ENCODE data around the gene ABCD2. TPM values are rescaled to one million over a fixed set of nuclear protein-coding genes. Genes with fewer than 3 reads are reported as not detected.
"Not testable (repeated sequence)": the region's sequence is repeated elsewhere in the genome, so short reads cannot be mapped to it uniquely, and the experiment has no call there.

ABCD2 gene
- total RNA-seq, result 1 to 10 TPM; 2.8 to 3.0 TPM

DNA sequence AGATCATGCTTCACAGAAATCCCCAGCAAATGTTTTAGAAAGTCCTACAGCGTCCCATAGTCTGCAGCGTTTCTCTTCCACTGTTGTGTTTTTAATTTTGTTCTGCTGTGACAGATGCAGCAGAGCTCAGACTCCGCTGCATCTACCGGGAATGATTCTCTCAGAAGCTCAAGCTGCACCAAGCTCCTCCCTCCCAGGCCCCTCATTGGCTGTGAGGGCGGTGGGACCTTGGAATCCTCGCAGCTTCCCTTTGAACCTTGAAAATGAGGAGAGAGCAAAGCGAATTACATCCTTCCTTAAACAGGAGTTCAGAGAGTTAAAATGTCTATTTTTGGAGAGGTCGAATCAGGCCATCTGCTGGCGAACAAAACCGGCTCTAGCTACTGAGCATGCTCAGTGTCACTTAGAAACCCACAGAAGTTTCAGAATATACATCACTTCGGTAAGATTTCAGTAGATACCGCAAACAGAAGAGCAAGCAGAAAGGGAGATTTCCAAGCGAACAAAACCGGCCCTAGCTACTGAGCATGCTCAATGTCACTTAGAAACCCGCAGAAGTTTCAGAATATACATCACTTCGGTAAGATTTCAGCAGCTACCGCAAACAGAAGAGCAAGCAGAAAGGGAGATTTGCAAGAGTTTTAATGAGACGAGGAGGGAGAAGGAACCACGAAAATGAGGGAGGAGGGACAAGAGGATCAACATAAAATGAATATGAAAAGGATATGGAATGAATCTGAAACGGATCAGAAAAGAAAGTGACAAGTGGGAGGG is at the start of gene ABCD2:
Gene ABCD2 (minus strand): TSS at position 144 of the 774 bp plus-strand sequence. CDS start 188 bp downstream, outside the sequence.
- ChIA-PET POLR2A (interaction anchor here (0.7 to 1.8 kb wide), 5 partner anchors 9 to 177 kb away, joined by 3 to 7 read pairs (median 5); partner anchors contain the start of gene KIF21A), CTCF (interaction anchor here (0.6 to 2.4 kb wide), 4 partner anchors 8 to 103 kb away, joined by 3 to 8 read pairs (median 4); no protein-coding TSS in a partner anchor)

DNA sequence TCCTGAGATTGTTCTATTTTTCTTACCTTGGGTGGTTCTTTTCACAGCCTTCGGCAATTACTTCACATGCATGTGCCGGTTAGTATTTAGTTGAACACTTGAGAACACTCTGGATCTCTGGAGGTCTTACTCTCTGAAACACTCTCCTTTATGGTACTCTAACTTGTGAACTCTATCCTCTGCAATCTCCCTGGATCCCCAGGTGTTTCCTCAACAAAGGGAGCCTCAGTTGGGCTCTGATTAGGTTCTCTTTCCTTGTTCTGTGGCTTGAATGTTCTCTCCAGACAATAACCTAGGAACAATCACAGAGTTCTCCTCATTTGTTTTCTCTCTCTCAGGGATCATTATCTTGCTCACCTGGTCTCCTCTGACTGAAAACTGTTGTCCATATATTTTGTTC is 40.5 kb upstream of the ABCD2 start:
- CTCF ChIA-PET, result no interaction called here
- POLR2A ChIA-PET, result no interaction called here

DNA sequence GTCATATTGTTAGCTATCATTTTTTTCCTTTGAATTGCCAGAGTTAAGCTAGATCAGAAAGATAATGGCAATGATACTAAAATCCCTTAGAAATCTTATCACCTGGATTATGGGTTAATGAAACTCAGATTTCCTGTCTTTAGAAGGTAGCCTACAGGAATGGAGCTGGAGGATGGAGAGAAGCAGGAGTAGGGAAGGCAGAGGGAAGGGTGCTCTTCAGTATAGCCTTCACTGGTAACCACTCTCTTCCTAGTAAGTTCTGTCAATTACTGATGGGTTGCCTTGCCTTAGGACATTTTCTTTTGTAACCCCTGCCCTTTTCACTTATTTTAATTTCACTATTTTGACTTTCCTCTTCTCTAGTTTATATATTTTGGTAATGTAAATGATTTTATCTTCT is 27.8 kb upstream of the ABCD2 start:
- ChIA-PET POLR2A (no interaction called here), CTCF (no interaction called here)

DNA sequence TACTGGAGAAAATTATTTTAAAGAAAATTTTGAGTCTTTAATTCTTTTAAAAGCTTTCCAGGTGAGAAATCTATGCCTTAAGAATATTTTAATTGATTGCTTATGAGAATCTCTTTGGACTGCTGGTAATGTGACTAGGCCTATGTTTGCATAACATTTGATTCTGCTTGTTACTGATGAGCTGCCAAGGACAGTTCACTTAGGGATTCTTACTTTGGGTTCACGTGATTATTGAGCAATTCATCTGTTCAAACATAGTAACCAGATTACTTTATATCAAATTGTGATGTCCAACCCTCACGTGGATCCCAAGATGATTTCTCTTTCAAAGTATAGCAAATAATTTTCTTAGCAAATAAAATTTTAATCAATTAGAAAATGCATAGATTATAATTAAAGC is 27.4 kb upstream of the ABCD2 start:
- CTCF ChIA-PET, result no interaction called here
- POLR2A ChIA-PET, result no interaction called here

DNA sequence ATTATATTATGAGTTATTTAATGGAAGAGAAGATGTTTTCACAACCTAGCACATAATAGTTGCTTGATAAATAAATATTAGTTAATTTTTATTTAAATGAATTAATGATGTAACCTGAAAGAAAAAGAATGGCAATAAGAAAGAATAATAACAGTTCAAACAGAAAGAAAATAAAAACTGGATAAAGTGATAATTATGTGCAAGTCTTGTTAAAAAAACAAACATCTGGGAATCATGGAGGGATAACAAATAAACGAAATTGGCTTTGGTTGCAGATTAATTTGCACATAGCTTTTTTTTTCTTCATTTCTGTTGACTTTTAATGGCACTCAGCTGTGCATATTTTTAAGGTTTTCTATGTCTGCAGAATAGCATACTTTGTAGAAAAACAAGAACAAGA is 23.4 kb upstream of the ABCD2 start:
- ChIA-PET CTCF (no interaction called here), POLR2A (no interaction called here)

DNA sequence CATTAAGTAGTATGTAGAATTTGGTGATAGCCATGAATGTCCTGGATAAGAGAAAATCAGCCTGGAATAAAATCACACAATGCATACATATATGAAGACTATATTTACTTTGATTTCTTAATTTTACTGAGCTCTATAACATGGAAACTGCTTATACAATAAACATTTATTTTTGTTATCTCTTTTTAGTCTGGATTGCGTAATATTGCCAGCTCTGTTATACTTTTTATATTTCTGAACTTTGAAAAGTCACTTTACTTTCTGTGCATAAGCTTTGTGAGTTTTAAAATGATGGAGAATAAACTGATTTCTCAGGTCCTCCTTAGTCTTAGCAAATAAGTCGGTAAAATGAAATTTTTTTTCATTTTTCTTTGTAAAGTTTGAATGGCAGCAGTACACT is 19.2 kb upstream of the ABCD2 start:
- CTCF ChIA-PET, result no interaction called here
- POLR2A ChIA-PET, result no interaction called here

DNA sequence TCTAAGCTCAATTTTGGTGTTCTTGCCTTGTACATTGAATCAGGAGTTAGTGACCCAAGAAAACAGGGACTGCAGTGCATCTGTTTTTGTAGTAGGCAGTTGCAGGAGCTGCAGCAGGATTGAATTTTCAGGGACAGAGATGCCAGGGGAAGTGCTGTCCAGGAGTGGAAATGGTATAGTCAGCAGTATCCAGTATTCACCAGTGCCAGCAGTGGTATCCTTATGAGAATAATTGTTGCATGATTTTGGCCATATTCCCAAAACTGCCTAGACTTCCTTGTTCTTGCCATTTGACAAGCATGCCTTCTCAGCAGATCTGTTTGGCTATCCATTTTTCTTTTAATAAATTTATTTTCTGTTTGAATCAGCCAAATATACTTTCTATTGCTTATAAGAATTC is 18.6 kb upstream of the ABCD2 start:
- ChIA-PET POLR2A (no interaction called here), CTCF (no interaction called here)

DNA sequence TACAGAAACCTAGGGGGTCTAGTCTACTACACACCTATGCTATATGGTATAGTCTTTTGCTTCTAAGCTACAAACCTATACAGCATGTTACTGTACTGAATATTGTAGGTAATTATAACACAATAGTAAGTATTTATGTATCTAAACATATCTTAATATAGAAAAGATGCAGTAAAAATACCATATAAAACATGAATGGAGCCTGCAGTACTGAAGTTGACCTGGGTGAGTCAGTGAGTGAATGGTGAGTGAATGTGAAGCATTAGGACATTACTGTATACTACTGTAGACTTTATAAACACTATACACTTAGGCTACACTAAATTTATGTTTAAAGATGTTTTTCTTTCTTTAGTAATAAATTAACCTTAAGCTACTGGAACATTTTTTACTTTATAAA is 13.1 kb upstream of the ABCD2 start:
- ChIA-PET CTCF (no interaction called here), POLR2A (no interaction called here)

DNA sequence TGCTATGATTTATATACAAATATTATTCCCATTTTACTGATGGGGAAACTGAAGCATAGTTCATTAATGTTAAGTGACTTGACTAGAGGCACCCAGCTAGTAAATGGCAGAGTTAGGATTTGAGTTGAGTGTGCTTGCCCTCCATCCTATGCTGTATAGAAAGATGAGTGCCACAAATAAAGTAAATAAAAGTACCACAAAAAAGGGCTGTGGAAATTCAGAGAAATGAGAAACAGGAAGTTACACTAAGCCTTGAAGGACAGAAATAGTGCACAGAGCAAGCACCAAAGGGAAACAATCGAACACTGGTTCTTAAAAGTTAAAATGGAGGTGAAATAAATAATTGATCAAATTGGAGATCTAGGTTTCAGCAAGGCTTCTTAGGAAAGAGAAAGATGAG is 9.2 kb upstream of the ABCD2 start:
- CTCF ChIA-PET, result no interaction called here
- POLR2A ChIA-PET, result interaction anchor here (1.9 kb wide), 1 partner anchor 9 kb away, joined by 7 read pairs; the partner anchor contains the start of gene ABCD2

DNA sequence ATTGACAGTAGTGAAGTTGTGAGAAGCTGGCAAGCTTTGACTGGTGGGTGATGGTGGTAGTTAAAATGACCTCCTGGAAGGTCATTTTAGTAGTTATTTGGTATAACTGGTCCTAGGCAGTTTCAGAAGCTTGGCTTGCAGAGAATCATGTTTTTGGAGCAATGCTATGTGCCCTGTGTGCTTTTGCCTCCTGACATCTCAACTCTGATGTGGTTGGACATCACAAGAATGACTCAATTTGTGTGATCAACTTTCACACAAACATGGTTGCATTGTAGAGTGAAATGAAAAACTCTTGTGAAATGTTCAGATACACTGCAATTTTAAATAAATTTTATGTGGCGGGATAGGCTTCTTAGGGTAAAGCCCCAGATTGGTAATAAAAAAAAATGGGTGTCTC is 8.3 kb upstream of the ABCD2 start:
- POLR2A ChIA-PET, result interaction anchor here (1.9 kb wide), 1 partner anchor 8 kb away, joined by 7 read pairs; the partner anchor contains the start of gene ABCD2
- CTCF ChIA-PET, result interaction anchor here (0.8 kb wide), 1 partner anchor 310 kb away, joined by 4 read pairs; no protein-coding TSS in a partner anchor

DNA sequence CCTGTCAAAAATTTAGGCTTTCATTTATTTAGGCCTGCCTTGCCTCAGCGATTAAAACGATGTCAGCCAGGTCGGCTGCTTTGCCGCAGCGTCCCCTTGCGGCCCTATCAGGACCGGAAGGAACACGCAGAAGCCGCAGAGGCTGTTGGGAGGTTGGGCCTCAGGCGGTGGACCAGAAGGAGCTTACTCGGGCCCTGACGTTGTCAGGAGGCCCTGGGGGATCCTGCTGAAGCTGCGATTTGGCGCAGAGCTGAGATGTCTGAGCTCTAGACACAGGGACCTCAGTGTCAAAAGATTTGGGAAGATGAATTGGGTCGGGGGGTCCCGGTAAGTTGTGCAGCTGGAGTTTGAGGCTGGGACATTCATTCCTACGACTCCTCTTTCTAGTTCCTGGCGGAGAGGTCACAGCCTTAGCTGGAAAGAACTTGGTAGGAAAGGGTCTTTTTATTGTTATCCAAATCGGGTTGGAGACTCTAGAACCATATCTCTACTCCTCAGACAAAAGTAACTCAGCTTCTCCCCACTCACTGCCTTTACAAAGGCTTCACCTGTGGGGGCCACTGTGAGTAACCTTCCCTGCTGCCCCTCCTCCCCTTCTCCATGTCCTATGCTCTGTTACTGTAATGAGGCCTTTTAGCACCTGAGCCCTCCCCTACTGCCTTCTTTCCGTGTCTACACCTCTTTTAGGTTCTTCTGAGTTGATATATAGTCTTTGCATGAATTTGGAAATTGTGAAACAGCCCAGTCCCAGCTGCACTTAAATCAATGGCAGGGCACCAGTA is 6.6 kb upstream of the ABCD2 start:
- POLR2A ChIA-PET, result no interaction called here
- CTCF ChIA-PET, result no interaction called here

DNA sequence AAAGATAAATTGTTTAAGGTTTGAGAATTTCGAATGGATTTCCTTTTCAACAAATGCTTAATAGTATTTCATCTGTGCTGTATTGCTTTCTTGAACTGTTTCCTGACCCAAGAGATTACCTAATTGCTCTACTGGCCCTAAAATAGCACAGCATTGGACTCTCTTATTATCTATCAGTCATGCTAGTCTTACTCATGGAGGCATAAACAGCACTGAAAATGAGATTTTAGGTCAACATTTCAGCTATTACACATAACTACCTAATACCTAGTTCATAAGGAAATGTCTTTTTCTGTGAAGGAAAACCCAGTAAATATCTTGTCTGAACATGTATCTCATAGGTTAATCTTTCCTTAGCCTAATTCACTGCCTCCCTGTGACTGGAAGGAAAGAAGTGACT is 4.3 kb upstream of the ABCD2 start:
- ChIA-PET CTCF (no interaction called here), POLR2A (no interaction called here)

DNA sequence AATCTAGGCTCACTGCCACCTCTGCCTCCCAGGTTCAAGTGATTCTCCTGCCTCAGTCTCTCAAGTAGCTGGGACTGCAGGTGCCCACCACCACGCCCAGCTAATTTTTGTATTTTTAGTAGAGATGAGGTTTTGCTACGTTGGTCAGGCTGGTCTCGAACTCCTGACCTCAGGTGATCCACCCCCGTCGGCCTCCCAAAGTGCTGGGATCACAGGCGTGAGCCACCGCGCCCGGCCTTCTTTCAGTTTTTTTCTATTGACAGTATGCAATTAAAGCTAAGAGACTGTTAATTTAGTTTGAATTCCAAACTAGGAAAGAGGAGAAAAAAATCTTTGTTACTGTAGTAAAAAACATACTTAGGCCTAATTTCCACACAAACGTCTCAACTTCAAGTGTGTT is 3.6 kb upstream of the ABCD2 start:
- CTCF ChIA-PET, POLR2A ChIA-PET: not testable (repeated sequence)

DNA sequence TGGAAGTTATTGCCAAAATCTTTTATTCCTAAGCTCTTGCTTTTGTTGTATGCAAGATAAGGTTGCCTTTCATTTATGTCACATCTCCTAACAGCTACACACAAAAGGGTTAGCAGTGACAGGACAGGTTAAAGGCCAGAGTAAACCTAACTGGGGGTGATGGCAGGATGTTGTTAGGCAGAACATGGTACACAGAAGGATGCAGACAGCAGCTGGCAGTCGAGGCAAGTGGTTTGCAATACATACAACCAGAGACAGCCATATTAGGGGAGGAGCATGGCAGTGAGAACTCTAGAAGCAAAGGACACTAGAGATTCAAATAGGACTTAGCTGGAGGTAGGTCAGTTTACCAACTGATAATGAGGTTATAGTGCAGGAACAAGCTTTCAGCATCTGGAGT is 2.7 kb upstream of the ABCD2 start:
- POLR2A ChIA-PET, result interaction anchor here (1.0 kb wide), 1 partner anchor 180 kb away, joined by 5 read pairs; no protein-coding TSS in a partner anchor
- CTCF ChIA-PET, result no interaction called here

DNA sequence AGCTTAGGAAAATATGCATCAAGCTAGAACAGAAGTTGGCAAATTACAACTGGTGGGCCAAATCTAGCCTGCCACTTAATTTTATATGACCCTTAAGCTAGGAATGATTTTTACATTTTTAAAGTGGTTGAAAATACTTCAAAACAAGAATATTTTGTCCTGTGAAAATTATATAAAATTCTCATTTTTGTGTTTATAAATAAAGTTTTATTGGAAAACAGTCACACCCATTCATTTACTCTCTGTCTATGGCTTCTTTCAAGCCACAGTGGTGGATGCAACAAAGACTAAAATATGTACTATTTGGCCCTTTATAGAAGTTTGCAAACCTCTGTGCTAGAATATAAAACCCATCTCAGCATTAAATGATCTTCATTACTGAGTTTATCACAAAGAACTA is 2.1 kb upstream of the ABCD2 start:
- ChIA-PET CTCF (interaction anchor here (1.1 kb wide), 1 partner anchor 53 kb away, joined by 3 read pairs; no protein-coding TSS in a partner anchor), POLR2A (interaction anchor here (0.6 to 1.0 kb wide), 2 partner anchors 157 to 179 kb away, joined by 4 to 5 read pairs; no protein-coding TSS in a partner anchor)

DNA sequence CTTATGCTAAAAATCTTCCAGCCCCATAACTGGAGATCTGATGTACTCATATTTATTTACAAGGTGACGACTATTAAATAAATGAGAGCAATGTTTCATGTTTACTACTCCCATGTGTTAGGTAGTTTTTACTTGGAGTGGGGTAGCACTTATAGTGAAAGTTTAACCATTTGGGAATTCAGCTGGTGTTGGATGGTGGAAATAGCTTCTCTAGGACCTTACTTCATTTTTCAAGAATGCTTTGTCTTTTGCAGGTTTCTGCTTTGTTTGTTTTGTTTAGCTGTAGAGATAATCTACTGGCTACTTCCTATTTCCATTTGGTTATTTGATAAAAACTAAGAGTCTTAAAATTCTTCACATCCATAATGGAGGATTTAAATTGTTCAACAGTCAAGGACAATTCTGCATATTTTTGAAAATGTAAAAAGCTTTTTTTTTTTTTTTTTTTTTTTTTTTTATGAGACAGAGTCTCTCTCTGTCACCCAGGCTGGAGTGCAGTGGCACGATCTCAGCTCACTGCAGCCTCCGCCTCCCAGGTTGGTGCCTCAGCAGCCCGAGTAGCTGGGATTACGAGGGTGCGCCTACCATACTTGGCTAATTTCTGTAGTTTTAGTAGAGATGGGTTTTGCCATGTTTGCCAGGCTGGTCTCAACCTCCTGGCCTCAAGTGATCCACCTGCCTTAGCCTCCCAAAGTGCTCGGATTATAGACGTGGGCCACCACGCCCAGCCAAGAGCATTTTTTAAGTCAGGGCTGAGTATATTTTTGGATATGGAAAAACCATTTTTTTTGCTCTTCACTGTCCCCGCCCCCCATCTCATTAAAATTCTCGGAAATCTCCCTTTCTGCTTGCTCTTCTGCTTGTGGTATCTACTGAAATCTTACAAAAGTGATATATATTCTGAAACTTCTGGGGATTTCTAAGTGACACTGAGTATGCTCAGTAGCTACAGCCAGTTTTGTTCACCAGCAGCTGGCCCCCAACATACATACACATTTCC is 1.4 kb upstream of the ABCD2 start:
- POLR2A ChIA-PET, result interaction anchor here (0.6 to 1.8 kb wide), 4 partner anchors 8 to 248 kb away, joined by 4 to 7 read pairs (median 4); no protein-coding TSS in a partner anchor
- CTCF ChIA-PET, result interaction anchor here (1.1 to 2.4 kb wide), 3 partner anchors 9 to 102 kb away, joined by 3 to 8 read pairs (median 4); no protein-coding TSS in a partner anchor

DNA sequence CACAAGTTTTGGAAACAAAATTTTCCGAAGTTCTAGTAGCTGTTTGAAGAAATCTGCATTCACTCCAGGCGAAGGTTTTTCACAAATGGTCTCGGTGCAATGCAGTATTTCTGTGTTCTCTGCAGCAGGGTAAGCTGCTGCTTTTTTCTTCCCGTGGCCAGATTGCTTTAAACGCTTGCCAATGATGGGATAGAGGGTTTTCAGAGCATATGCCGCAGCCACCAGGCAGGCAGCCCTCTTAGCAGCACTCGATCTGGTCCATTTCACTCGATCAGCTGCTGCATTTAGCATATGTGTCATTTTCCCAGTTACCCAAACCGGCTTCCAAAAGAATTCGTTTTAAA is 315 bp downstream of the ABCD2 start:
- ChIA-PET POLR2A (interaction anchor here (0.7 to 1.8 kb wide), 5 partner anchors 8 to 177 kb away, joined by 3 to 7 read pairs (median 5); partner anchors contain the start of gene KIF21A), CTCF (interaction anchor here (0.6 to 2.4 kb wide), 4 partner anchors 8 to 103 kb away, joined by 3 to 8 read pairs (median 4); no protein-coding TSS in a partner anchor)

DNA sequence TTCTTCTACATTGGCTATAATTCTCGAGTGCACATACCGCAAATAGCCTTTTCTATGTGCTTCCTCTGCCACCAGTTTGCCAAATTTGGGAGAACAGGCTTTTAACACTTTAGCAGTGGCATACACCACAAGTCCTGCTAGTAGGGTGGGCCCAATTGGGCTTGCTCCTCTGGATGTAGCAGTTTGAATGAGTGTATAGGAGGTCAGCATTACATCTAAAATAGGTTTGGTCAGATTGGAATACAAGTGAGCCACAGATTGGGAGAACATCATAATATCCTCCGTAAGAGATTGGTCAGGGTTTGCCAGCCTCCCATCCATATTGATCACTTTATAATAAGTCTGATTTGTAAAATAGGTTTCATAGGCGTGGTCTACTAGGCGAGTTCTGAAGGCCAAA is 902 bp downstream of the ABCD2 start:
- POLR2A ChIA-PET, result interaction anchor here (1.4 kb wide), 1 partner anchor 176 kb away, joined by 6 read pairs; the partner anchor contains the start of gene KIF21A

DNA sequence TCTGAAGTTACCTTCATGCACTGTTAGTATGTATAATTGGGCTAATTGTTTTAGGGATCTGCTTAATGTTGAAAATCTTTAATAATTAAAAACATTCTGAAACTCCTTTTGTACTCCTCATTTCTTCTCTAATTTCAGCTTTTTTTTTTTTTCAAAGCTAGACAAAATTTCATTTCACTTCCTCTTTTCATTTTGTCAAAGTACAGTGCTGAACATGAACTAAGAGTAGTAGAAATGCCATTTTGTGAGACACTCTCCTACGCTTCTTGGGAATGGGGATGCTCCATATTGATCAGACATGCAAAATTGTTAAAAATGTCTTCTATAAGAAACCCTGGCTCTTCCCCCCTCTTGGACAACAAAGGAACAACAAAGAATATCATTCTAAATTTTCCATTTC is 1.7 kb downstream of the ABCD2 start:
- POLR2A ChIA-PET, result no interaction called here
- CTCF ChIA-PET, result no interaction called here

More for the DNA sequence above, 902 bp downstream of the ABCD2 start:
- CTCF ChIA-PET, result interaction anchor here (2.4 kb wide), 1 partner anchor 7 kb away, joined by 8 read pairs; no protein-coding TSS in a partner anchor
